AG09319 (cell line): ENCODE measurements around the gene NPC2.
A peak's percentile ranks its signal among the peaks of the same experiment; 100 is the strongest.

Experiments used
- DNase-seq: peaks from one replicate; pipeline ENCODE4 v3.0.0-alpha.2; 2010; ENCODE audit warnings: low read depth; ENCODE audit errors: extremely low read depth
- TF ChIP-seq, protein P1 (sequence below): IDR thresholded peaks from 2 replicates; pipeline ENCODE4 v1.5.1; 2011; ENCODE audit warnings: low read depth, mild to moderate bottlenecking, inconsistent platforms, low read length, moderate library complexity

Gene NPC2

DNA sequence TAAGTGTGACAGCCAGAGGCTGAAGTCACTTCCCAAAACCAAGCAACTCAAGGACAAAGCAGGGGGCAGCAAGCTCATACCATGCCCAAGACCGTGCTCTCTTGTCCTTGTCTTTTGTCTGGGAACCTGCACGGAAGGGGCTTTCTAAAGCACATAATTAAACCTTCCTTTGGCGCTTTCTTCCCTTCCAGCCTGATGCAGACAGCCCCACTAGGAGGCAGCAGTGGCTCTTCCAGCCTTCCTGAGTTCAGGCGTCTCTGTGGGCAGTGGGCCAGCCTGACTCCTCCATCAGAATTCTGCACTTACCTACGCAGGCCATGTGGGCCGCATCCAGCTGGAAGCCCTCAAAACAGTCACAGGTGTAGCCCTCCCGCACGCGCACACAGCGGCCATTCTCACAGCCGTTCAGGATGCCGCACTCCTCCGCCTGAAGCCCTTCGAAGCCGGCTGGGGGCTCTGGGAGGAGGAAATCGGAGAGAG is 8.1 kb upstream of the NPC2 start:
- TF ChIP-seq, protein P1, sequence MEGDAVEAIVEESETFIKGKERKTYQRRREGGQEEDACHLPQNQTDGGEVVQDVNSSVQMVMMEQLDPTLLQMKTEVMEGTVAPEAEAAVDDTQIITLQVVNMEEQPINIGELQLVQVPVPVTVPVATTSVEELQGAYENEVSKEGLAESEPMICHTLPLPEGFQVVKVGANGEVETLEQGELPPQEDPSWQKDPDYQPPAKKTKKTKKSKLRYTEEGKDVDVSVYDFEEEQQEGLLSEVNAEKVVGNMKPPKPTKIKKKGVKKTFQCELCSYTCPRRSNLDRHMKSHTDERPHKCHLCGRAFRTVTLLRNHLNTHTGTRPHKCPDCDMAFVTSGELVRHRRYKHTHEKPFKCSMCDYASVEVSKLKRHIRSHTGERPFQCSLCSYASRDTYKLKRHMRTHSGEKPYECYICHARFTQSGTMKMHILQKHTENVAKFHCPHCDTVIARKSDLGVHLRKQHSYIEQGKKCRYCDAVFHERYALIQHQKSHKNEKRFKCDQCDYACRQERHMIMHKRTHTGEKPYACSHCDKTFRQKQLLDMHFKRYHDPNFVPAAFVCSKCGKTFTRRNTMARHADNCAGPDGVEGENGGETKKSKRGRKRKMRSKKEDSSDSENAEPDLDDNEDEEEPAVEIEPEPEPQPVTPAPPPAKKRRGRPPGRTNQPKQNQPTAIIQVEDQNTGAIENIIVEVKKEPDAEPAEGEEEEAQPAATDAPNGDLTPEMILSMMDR: peak; percentile 77
- peak; percentile 29 for DNase-seq

DNA sequence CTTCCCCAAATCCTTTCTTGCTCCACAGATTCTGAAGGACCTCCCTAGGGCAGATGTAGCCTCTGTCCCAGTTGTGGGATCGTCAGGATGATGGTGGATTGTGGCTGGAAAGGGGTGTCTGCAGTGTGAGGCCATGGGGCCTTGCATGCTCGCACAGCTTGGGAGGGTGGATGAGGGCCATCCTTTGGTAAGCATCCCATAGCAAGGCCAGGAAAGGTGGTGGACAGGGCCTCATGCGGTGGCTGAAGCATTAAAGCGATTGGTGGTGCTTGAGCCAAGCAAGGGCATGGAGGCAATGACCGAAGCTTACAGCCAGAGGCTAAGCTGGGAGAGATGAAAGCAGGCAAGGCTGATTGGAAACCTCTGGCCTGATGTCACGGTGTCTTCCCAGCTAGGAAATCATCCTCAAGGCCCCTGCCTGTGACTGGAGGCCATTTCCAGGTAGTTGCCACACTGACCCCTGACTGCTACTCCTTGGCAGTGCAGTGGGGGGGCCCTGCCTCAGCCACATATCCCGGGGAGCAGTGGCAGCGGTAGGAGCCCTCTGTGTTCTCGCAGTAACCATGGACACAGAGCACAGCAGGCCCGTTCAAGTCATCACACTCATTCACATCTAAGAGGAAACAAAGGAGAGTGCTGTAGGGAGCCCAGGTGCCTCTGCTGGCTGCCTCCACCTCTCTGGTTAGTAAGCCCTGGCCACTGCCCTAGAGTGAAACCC is 7.5 kb upstream of the NPC2 start:
- TF ChIP-seq, protein P1: no peak
- DNase-seq: no peak

DNA sequence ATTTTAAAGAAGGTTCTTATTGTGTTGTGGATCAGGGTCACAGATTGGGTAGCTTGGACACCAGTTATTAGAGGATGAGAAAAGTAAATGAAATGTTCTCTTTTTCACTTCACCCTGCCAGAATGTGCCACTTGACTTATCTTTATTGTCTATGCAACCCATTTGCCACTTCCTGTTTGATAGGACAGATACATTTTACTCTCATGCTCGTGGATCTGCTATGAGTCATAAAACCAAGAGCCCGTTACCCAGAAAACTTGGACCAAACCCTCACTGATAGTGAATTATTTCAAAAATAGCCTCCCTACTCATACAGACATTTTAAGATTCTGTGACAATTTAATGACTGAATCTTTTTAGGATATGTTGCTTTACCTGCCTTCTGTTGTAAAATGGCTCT is 2.3 kb upstream of the NPC2 start:
- TF ChIP-seq, protein P1: no peak
- DNase-seq: no peak

DNA sequence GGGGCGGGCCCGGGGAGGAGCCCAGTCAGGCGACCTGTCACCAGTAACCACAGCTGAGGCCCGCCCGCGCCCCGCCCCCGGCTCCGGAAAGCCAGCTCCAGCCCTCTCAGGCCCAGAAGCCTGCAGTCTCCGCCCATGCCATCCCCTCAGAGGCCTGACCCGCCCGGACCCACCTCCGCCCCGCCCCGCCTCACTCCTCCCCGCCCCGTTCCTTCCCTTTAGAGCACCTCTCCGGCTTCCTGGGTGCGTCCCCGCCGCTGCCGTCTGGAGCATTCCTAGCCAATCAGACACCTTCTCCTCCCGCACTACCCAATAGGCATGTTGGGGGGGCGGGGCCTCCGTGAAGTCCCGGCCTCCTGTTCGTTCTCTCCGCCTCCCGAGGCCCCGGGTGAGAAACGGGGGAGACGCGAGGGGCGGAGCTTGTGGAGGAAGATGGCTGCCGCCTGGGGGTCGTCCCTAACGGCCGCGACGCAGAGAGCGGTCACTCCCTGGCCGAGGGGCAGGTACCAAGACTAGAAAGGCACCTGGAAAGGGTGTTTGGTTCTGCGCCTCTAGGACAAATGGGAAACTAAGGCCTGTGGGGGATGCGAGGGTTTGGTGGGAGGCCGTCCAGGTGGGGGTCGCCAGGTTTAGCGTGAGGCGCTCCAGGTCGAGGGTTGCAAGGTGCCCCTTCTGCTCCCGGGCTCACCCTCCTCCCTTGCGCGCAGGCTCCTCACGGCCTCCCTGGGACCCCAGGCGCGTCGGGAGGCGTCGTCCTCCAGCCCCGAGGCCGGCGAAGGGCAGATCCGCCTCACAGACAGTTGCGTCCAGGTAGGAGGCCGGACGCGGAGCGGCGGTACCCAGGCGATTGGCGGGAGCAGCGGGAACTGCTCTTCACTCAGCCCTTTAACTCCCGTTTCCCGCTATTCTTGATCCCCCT is 497 bp upstream of the NPC2 start, which contains the start of gene ISCA2:
Gene ISCA2, plus strand, starts transcription at position 423 of the 919 bp plus-strand sequence. Its CDS starts 10 bp downstream, at position 433.
- TF ChIP-seq, protein P1: no peak
- peak; percentile 98 for DNase-seq

DNA sequence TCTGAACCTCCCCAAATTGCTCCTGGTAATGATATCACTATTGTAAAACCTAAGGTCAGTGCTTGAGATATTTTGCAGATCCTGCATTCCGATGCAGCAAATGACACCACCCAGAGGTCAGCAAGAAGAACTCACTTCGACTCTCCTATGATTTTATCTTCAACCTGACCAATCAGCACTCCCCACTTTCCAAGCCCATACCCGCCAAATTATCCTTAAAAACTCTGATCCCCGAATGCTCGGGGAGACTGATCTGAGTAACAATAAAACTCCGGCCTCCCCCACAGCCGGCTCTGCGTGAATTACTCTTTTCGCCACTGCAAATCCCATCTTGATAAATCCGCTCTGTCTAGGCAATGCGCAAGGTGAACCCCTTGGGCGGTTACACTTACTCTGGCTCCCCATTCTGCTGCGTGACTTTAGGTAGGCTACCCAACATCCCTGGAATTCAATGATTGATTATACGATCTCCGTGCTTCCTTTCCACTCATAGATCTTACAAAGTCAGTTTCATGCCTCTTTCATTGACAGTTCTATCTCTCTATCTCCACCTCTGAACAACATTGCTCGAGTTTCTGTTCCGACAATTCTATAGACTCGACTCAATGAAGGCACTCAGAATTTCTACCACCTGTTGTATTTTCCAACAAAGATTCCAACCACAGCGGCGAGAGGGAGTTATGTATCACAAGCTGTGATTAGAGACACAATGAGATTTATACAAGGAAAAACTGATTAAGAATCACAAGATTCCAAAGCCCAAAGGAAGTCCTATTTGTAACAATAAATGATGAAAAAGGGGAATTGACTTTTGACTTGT is 939 bp downstream of the NPC2 start:
- TF ChIP-seq, protein P1: peak; percentile 34
- no peak for DNase-seq

DNA sequence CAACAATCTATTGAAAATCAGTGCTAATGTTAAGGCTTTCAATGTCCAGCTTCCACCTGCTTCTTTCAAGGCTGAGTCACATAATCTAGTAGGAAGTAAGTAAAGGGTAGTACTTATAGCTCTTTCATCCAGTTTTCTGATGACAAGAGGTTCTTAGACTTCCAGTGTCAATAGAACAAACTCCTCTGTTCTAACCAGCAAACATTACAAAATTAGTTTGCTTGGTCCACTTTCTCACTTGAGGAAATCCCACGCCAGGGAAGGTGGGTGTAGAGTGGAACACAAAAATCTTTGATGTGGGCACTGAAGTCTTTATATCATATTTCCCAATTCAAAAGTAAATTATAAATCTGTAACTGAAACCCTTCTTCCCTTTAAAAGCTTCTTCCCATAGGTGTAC is 2.6 kb downstream of the NPC2 start:
- no peak for DNase-seq

More for the DNA sequence above, 2.6 kb downstream of the NPC2 start:
- TF ChIP-seq, protein P1: no peak
